Uterus (tissue), 2 donors: ENCODE measurements around the gene PLXNA2.

Source experiments
- POLR2A ChIP-seq, 2 donors: fragments of 450-650 bp; IDR thresholded peaks; one replicate each; pipeline ENCODE4 v1.6.1; 2016; ENCODE audit warnings: antibody characterized with exemption in 2 of 2, mild to moderate bottlenecking in 1 of 2, moderate library complexity in 1 of 2
- TF ChIP-seq, protein P1 (sequence below), 4 experiments: fragments of 200-600 bp in 2 of 4; fragments of 450-650 bp in 2 of 4; sonication (generic) in 2 of 4; IDR thresholded peaks; one replicate each; pipeline ENCODE4 v1.5.1; 2016 to 2019; ENCODE audit warnings: antibody characterized with exemption in 4 of 4, mild to moderate bottlenecking in 2 of 4, moderate library complexity in 1 of 4

DNA sequence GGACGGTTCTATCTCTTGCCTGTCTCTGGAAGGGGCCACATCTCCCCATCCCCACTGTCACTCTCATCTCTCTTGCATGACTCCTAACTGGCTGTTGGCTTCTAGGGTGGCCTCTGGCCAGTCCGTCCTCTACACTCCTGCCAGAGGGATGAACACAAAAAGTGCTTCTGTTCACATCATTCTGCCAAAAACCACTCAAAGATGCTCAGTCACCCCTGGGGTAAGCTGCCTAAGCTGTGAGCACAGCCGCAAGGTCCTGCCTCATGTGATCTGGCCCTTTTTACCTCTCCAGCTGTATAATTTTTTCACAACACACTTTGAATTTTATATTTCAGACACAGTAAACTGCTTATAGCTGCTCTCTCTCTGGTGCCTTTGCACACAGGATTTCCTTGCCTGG lies 235.7 kb downstream of the PLXNA2 start:
- TF ChIP-seq, protein P1, sequence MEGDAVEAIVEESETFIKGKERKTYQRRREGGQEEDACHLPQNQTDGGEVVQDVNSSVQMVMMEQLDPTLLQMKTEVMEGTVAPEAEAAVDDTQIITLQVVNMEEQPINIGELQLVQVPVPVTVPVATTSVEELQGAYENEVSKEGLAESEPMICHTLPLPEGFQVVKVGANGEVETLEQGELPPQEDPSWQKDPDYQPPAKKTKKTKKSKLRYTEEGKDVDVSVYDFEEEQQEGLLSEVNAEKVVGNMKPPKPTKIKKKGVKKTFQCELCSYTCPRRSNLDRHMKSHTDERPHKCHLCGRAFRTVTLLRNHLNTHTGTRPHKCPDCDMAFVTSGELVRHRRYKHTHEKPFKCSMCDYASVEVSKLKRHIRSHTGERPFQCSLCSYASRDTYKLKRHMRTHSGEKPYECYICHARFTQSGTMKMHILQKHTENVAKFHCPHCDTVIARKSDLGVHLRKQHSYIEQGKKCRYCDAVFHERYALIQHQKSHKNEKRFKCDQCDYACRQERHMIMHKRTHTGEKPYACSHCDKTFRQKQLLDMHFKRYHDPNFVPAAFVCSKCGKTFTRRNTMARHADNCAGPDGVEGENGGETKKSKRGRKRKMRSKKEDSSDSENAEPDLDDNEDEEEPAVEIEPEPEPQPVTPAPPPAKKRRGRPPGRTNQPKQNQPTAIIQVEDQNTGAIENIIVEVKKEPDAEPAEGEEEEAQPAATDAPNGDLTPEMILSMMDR (IDR thresholded peaks at IDR 0.05), result no peak
- TF ChIP-seq POLR2A (IDR thresholded peaks at IDR 0.05), result no peak
